GM21515 (cell line): ENCODE results near the gene SKA3.
"Not testable (repeated sequence)": the region's sequence is repeated elsewhere in the genome, so short reads cannot be mapped to it uniquely, and the experiment has no call there.

ENCODE experiments used
- ATAC-seq: cut with Tn5 transposase; IDR thresholded peaks from one replicate; pipeline ENCODE4 v1.9.1; 2021; ENCODE audit not compliant: unreplicated experiment

SKA3 gene

DNA sequence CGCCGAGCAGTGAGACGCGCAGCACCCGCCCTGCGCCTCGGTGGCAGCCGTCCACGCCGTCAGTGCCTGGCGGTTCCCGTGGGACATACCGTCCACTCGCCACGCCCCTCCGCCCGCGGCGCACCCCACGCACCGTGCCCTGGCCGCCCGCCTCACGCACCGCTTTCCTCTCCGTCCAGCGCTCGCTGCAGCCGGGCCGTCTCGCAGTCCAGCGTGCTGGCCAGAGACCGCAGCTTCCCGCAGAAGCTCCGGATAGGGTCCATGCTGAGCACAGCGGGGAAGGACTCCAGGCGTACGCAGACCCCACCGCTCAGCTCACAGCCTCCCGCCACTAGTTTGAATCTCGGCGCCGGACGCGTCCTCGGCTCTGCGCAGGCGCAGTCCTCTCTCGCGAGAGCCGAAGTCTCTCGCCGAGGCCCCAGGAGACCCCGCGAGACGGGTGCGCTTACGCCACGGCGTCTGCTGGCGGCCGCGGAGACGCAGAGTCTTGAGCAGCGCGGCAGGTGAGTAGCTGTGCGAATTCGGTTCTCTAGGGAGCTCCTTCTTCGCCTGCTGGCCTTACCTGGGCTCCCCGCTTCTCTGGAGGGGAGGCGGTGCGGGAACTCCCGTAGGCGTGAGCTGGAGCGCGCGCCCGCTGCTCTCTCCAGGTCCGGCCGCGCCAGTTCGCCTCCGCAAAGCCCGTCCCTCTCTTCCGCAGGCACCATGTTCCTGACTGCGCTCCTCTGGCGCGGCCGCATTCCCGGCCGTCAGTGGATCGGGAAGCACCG, at the start of gene SKA3, which contains the start of gene MRPL57:
Gene SKA3, minus strand, starts transcription at position 338 of the 767 bp plus-strand sequence. Its CDS starts 75 bp downstream, at position 263.
Gene MRPL57, plus strand, starts transcription at position 444 of the 767 bp plus-strand sequence. Its CDS starts 259 bp downstream, at position 703.
- peak; percentile 94 for ATAC-seq

DNA sequence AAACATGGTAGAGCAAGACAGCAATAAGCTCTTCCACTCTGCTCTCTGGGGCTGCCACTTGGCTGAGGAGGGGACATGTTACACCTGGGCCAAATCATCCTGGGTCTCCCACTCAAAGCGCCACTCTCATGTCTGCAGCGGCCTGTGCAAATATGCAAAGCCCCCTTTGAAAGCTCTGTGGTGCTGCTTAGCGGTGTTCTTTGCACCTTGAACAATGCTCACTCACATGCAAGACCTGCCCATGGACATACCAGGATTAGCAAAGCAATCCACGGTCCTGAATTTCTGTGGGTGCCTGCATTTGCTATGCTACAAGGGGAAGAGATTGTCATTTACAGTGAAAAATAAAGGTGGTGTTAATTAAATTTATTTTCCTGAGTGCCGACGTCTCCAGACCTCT, 48.7 kb upstream of the SKA3 start:
- no peak for ATAC-seq

DNA sequence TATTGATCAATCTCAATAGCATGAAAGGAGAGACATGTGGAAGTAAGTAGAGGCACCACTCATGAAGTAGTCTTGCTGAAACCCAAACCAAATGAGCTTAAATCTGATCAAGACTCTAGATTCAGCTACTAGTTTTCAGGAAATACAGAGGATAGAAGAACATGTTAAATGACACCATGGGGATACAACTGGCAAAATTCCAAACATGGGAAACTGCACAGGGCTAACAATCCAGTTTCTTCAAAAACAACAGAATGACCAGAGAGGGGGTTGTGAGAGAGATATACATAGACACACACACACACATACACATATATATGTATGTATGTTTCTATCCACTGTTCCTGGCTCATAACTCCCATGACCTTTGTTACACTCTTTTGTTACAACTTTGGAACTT, 44.9 kb upstream of the SKA3 start:
- ATAC-seq = no peak

DNA sequence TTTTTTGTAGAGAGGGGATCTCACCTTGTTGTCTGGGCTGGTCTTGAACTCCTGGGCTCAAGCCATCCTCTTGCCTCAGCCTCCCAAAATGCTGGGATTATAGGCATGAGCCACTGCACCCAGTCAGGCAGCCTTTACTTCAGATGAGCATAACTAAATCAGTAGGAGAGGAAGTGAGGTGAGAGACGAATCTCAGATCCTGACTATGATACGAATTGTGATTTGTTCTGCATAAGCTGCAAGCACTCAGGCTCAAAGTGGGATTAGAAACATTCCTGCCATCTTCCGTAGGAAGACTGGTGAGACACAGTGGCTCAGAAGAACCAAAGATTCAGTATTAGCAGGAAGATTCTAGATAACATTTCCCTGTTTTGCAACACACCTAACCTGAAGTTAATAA, 43.4 kb upstream of the SKA3 start:
- ATAC-seq = not testable (repeated sequence)

DNA sequence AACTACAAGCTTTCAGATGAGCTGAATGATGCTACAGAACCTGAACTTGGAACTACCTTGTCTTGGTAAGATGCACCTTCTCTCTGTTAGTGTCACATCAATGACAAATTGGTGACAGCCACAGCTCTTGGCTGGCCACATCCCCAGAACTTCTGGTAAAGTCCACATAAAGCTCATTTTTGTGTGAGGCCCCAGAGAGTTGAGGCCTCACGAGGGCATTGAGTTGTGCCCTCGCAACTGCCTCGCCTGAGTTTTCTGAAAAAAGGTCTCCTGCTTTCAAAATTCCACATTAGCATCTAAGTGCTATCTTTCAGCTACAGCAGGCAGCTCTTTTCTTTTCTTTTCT, 42.7 kb upstream of the SKA3 start:
- ATAC-seq = peak; percentile 45

DNA sequence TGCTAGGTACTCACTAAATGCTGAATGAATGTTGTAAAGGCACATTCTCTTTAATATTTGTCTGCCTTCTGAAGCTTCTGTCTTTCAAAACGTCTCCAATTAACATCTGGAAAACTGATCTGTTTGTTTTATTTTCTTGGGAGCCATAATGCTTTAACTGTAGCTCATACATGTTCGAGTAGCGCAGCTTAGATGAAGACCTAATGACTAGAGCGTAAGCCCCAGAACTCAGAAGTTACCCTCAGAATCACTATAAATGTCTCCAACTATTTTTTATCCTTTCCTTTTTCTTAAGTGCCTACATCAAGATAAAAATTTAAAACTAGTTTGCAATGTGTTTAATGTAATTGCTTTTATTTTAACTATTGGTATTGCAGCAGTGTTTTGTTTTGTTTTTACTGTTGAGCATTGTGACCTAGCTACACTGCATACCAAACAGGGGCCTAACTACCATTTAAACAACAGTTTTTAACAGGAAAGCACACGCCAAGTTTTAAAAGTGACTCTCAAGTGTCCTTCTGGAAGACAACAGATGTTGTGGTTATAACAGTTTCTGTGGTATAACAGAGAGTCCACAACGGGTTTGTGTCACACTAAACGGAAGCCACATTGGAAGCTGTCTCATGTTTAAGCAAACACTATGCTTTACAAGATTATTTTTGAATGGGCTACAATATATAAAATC, 42.1 kb upstream of the SKA3 start:
- ATAC-seq = peak; percentile 96

DNA sequence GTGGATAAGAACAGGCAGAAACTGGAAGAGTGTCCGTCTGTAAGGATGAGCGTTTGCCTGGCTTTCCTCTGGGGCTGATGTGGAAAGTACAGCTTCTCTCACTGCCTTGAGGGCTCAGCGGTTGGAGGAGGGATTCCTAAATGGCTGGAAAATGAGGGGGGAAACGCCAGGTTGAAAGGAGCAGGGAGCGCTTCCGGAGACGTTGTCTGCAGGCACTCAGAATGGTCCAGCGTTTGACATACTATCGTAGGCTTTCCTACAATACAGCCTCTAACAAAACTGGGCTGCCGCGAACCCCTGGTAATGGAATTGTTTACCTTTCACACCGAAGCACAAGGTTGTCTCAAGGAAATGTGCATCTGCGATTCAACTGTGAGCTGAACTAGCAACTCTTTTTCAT, 40.0 kb upstream of the SKA3 start:
- ATAC-seq = no peak

DNA sequence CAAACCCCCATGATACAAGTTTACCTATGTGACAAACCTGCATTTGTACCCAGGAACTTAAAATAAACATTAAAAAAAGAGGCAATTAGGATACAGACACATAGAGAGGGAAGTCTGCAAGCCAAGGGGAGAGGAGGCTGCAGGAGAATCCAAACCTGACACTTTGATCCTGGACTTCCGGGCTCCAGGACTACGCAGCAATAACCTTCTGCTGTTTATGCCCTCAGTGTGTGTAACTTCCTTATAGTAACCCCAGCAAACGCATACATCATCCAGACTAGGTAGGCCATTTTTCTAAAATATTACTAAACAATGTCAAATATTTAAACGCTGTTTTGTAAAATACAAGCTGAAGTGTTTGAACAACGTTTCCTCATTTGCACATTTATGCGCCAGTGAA, 39.1 kb upstream of the SKA3 start:
- ATAC-seq = not testable (repeated sequence)

DNA sequence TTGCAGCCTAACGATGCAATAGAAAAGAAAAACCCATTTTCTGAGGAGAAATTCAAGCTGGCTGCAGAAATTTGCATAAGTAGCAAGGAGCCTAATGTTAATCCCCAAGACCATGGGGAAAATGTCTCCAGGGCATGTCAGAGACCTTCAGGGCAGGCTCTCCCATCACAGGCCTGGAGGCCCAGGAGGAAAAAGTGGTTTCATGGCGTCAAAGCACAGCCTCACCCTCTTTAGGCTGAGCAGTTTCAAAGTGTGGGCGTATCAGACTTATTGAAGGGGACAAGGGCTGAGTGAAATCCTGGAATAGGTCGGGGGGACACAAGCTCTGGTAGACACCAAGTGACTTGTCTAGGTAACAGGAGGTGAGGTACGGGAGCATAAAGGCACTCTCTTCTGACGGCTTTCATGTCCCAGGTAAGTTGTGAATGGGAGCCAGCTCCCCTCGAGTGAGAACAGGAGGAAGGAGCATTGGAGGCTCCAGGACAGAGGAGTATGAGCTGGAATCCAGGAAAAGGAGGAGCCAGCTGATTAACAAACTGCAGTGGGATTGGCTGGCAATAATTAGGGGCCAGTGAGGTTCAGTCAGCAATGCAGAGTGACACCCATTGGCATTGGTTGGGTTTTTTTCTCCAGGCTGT, 35.9 kb upstream of the SKA3 start:
- ATAC-seq = no peak

DNA sequence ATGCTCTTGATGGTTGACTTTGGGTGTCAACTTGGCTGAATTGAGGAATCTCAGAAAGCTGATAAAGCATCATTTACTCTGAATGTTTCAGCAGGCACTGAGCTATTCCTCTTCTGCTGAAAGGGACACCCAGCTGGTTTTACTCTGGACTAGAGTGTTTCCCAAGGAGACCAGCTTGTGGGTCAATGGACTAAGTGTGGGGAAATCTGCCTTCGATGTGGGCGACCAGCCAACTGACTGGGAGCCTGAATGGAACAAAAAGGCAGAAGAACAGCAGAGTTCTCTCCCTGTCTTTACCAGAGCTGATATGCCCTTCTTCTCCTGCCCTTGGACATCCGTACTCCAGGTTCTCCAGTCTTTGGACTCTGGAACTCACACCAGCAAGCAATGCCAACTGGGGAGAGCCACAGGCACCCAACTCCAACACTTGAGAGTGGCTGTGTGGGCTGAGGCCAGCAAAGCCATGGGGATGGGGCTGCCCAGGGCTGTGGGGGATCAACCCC, 32.4 kb upstream of the SKA3 start:
- no peak for ATAC-seq

DNA sequence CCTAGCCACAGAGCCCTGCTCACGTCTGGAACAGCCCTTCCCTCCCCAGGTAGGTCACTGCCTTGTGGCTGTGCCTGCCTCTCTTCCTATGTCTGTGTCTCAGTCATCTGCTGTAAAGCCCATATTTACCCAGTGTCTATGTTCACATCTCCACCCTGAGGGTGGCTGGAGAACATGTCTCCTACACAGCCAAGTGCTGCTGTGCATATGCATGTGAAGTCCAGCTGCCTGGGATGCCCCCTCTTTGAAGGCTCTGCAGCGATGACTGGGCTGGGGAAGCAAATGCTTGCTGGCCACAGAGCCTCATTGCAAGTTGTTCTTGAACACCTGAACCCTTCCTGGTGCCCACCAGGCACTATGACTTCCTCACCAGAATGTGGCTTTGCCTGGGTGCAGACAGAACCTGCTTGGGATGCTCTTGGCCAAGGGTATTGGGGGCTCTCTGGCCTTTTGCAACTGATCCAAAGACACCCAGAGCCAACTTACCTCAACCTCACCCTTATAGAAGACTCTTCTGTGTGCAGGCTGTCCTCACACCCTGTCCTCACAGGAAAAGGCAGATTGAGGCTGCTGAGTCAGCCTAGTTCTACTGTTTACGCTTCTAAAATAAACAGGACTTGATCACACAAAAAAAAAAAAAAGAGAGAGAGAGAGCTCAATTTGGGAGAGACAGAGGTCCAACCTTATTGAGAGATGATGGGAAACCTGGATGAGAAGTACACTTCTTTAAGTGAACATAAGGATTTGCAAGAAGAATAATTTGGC, 26.6 kb upstream of the SKA3 start:
- no peak for ATAC-seq

DNA sequence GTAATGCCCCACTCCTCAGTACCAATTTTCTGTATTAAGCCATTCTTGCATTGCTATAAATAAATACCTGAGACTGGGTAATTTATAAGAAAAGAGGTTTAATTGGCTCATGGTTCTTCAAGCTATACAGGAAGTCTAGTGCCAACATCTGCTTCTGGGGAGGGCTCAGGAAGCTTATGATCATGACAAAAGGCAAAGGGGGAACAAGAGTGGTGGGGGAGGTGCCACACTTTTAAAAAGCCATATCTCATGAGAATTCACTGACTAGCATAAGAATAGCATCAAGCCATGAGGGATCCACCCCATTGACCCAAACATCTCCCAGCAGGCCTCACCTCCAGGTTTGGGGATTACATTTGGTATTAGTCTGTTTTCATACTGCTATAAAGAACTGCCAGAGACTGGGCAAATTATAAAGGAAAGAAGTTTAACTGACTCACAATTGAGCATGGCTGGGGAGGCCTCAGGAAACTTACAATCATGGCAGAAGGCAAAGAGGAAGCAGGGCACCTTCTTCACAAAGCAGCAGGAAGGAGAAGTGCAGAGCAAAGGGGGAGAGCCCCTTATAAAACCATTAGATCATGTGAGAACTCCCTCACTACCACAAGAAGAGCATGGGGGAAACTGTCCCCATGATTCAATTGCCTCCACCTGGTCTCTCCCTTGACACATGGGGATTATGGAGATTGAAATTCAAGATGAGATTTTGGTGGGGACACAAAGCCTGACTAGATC, 25.3 kb upstream of the SKA3 start:
- ATAC-seq = not testable (repeated sequence)

DNA sequence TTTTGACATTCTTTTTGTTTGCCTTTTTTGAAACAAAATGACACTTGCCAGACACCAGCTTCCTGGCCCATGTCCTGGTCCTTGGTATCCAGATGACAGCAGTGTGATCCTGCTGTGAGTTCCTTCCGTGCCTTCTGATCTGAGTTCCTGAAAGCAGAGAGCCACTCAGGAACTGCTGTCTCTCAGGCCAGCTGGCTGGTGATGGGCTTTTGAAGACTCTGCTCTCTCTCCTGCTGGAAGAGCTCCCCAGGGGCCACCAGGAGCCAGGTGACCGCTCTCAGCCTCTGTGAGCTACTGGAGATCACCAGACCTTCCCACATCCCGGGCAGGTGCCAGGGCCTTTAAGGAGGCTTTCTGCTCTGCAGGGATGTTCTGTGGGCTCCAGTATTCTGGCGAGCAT, 22.0 kb upstream of the SKA3 start:
- ATAC-seq = not testable (repeated sequence)

DNA sequence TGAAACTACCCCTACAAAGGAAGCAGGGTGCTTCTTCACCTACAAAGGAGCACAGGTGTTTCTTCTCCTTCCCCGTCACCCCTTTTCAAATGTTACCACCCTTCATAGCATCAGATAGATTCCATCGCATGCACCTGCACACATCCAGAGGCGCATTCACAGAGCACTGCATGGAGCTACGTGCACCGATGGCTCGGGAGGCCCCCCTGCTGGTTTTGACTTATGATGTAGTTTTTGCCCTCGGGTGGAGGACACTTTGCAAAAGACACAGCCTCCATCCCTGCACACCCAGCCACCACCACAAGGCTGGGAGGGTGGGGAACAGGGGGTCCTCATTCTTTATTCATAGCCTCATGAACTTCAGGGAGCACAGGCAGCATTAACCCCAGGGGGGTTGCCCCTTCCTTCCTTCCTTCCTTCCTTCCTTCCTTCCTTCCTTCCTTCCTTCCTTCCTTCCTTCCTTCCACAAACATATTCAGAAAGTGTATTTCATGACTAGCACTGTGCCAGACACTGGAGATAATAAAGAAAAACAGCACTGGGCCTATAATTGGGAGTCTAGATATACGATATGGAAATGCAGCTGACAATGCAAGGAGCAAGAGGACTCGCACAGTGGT, 21.4 kb upstream of the SKA3 start:
- not testable (repeated sequence) for ATAC-seq

DNA sequence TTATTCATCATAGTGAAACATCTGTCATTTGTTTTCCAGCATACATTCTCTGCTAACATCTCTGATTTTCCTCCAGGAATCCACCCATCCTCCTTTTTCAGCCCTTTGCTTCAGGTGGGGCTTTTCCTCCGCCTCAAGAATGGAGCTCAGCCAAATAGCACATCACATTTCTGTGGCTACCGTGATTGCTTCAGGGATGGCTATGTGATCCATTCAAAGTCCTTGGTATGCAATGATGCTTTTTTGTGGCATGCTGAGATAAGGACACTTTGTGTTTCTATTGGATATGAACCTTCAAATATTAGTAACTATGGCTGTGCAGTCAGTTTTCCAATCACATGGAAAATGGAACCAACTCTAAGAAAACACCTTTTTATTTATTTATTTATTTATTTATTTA, 18.4 kb upstream of the SKA3 start:
- ATAC-seq = not testable (repeated sequence)

DNA sequence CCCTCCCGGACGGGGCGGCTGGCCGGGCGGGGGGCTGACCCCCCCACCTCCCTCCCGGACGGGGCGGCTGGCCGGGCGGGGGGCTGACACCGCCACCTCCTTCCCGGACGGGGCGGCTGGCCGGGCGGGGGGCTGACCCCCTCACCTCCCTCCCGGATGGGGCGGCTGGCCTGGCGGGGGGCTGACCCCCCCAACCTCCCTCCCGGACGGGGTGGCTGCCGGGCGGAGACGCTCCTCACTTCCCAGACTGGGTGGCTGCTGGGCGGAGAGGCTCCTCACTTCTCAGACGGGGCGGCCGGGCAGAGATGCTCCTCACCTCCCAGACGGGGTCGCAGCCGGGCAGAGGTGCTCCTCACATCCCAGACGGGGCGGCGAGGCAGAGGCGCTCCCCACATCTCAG, 10.1 kb upstream of the SKA3 start:
- ATAC-seq = not testable (repeated sequence)

DNA sequence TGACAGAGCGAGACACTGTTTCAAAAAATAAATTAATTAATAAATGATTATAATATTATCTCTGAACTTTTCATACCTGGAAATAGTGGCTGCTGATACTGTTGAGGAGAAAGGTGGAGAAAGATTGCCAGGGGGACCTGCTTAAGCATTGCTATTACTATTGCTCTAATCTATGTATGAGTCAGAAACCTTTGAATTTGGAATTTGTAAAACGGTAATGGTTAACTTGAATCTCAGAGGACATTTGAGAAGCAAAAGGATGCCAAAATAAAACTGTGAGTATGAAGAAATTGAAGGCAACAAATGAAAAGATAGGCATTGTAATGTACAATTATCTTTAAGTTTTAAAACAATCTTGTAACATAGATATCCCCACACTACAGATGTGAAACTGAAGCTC, 5.3 kb upstream of the SKA3 start:
- no peak for ATAC-seq

DNA sequence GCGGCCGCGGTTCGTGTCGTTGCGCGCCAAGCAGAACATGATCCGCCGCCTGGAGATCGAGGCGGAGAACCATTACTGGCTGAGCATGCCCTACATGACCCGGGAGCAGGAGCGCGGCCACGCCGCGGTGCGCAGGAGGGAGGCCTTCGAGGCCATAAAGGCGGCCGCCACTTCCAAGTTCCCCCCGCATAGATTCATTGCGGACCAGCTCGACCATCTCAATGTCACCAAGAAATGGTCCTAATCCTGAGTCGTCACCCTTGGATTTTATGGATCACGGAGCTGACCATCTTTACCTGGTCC, 581 bp upstream of the SKA3 start:
- ATAC-seq = peak; percentile 27

DNA sequence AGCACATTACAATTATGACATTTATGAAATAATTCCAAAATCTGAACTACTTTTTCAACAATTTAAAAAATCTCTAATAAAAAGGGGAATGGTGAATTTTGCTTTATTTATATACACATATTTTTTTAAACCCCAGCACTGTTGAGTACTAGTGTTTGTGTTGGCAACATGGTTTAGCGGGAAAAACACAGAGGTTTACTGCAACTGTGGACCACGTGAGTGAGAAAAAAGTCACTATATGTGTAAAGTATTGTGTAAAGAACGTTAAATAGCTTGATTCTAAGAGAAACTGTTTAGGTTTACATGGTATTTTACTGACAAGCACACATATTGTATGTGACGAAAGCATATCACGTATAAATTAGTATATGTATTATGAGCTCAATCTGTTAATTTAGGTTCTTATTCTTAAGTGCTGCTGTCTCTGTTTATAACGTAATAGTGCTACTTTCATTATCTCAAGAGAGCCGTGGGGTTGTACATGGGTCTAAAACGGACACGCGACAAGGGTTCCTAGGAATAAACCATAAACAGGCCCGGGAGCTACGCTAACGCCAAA, 617 bp downstream of the SKA3 start:
- ATAC-seq = no peak

DNA sequence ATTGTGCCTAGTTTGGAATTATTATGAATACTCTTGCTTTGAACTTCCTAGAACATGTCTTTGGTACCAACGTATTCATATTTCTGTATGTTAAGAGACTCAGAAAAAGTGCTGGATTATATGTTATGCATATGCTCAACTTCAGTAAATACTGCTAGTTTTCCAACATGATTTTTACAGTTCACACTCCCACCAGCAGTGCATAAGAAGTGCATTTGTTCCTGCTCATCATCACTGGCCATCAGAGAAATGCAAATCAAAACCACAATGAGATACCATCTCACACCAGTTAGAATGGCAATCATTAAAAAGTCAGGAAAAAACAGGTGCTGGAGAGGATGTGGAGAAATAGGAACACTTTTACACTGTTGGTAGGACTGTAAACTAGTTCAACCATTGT, 2.6 kb downstream of the SKA3 start:
- not testable (repeated sequence) for ATAC-seq
